Gastrocnemius medialis (tissue), 4 donors: ENCODE measurements around the gene DRAM1.

ENCODE experiments used
- POLR2A ChIP-seq, 2 donors: fragments of 450-650 bp; IDR thresholded peaks; one replicate each; pipeline ENCODE4 v1.6.1; 2017; ENCODE audit warnings: antibody characterized with exemption in 2 of 2, mild to moderate bottlenecking in 2 of 2, moderate library complexity in 2 of 2
- TF ChIP-seq, protein P1 (sequence below), 5 experiments: fragments of 450-650 bp in 3 of 5; fragments of 200-600 bp in 2 of 5; sonication (generic) in 2 of 5; IDR thresholded peaks in 4 of 5; conservative IDR thresholded peaks in 1 of 5; 1 replicate in 4 of 5; 2 replicates in 1 of 5; pipeline ENCODE4 v1.5.1; 2016 to 2019; ENCODE audit warnings: antibody characterized with exemption in 5 of 5, mild to moderate bottlenecking in 3 of 5, moderate library complexity in 3 of 5

DNA sequence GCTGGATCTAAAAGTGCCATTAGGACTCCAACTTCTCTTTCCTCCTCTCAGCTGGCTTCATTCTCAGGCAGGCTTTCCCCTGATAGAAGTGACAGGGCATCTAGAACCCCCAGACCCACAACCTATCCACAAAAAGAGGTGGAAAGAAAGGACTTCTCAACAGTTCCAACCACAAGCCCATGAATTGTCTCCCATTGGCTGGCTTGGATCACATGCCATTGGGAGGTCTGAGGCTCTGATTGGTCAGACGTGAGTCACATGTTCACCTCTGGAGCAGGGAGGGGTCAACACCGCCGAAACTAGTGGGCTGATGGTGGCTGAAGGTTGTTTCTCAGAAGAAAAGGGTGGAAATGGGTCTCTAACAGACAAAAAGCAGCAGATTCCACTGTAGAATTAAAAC is 47.2 kb downstream of the DRAM1 start:
- TF ChIP-seq, protein P1, sequence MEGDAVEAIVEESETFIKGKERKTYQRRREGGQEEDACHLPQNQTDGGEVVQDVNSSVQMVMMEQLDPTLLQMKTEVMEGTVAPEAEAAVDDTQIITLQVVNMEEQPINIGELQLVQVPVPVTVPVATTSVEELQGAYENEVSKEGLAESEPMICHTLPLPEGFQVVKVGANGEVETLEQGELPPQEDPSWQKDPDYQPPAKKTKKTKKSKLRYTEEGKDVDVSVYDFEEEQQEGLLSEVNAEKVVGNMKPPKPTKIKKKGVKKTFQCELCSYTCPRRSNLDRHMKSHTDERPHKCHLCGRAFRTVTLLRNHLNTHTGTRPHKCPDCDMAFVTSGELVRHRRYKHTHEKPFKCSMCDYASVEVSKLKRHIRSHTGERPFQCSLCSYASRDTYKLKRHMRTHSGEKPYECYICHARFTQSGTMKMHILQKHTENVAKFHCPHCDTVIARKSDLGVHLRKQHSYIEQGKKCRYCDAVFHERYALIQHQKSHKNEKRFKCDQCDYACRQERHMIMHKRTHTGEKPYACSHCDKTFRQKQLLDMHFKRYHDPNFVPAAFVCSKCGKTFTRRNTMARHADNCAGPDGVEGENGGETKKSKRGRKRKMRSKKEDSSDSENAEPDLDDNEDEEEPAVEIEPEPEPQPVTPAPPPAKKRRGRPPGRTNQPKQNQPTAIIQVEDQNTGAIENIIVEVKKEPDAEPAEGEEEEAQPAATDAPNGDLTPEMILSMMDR (IDR thresholded peaks at IDR 0.05 in 4 of 5, conservative IDR thresholded peaks at IDR 0.05 in 1 of 5), result no peak
- no peak for TF ChIP-seq POLR2A (IDR thresholded peaks at IDR 0.05)
